A549 (cell line): Measurements from ENCODE around the gene CHRNA1.

Experiments used
- BHLHE40 ChIP-seq: IDR thresholded peaks from 2 replicates; pipeline ENCODE4 v1.6.1; 2012; ENCODE audit warnings: low read depth, low read length, inconsistent platforms
- CBX8 ChIP-seq: fragments of 200-600 bp; sonication (generic); IDR thresholded peaks from 2 replicates; pipeline ENCODE4 v1.6.1; 2016
- CHD4 ChIP-seq: fragments of 200-600 bp; sonication (generic); IDR thresholded peaks from 2 replicates; pipeline ENCODE4 v1.6.1; 2016; ENCODE audit warnings: antibody characterized with exemption, mild to moderate bottlenecking, borderline replicate concordance
- KDM1A ChIP-seq: fragments of 200-600 bp; sonication (generic); IDR thresholded peaks from 2 replicates; pipeline ENCODE4 v1.6.1; 2016; ENCODE audit warnings: low read depth, mild to moderate bottlenecking
- MAFK ChIP-seq: fragments of 450-650 bp; IDR thresholded peaks from 2 replicates; pipeline ENCODE4 v1.6.1; 2014; ENCODE audit not compliant: partially characterized antibody
- POLR2A ChIP-seq: IDR thresholded peaks from 2 replicates; pipeline ENCODE4 v1.6.1; 2012; ENCODE audit warnings: mild to moderate bottlenecking, low read length
- SREBF2 ChIP-seq: fragments of 450-650 bp; IDR thresholded peaks from 2 replicates; pipeline ENCODE4 v1.6.1; 2014; ENCODE audit warnings: mild to moderate bottlenecking, moderate library complexity
- ZSCAN20 ChIP-seq: fragments of 250-450 bp; sonication (Bioruptor Pico); IDR thresholded peaks from 2 replicates; pipeline ENCODE4 v1.8.0; 2022; ENCODE audit warnings: mild to moderate bottlenecking, moderate library complexity
- TF ChIP-seq, protein P1 (sequence below): fragments of >200 bp; sonication (Bioruptor Twin); formaldehyde crosslinking; IDR thresholded peaks from 3 replicates; pipeline ENCODE4 v1.5.1; 2016
- TF ChIP-seq, protein P2 (sequence below): fragments of 200-600 bp; sonication (generic); IDR thresholded peaks from 2 replicates; pipeline ENCODE4 v1.6.1; 2016; ENCODE audit warnings: antibody characterized with exemption, mild to moderate bottlenecking, moderate library complexity

DNA sequence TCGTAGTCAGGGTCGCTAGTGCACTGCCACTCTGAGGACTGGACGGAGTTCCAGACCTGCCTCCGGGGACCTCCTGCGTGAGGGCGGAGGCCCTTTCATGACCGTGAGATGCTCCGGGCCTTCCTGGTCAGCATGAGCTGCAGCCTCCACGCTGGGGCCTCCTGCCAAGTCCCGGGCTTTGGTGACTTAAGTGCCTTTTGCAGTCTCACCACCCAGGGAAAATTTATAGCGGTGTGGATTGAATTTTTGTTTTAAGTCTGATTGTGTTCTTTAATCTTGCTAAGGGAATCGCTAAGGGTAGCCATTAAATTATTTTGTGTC lies 33.6 kb downstream of the CHRNA1 start:
- TF ChIP-seq CBX8 (no peak), KDM1A (no peak), POLR2A (no peak), CHD4 (no peak), ZSCAN20 (CRISPR knock-in tag) (no peak), MAFK (no peak), SREBF2 (no peak), BHLHE40 (no peak)
- TF ChIP-seq, protein P1, sequence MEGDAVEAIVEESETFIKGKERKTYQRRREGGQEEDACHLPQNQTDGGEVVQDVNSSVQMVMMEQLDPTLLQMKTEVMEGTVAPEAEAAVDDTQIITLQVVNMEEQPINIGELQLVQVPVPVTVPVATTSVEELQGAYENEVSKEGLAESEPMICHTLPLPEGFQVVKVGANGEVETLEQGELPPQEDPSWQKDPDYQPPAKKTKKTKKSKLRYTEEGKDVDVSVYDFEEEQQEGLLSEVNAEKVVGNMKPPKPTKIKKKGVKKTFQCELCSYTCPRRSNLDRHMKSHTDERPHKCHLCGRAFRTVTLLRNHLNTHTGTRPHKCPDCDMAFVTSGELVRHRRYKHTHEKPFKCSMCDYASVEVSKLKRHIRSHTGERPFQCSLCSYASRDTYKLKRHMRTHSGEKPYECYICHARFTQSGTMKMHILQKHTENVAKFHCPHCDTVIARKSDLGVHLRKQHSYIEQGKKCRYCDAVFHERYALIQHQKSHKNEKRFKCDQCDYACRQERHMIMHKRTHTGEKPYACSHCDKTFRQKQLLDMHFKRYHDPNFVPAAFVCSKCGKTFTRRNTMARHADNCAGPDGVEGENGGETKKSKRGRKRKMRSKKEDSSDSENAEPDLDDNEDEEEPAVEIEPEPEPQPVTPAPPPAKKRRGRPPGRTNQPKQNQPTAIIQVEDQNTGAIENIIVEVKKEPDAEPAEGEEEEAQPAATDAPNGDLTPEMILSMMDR: no peak
- TF ChIP-seq, protein P2, sequence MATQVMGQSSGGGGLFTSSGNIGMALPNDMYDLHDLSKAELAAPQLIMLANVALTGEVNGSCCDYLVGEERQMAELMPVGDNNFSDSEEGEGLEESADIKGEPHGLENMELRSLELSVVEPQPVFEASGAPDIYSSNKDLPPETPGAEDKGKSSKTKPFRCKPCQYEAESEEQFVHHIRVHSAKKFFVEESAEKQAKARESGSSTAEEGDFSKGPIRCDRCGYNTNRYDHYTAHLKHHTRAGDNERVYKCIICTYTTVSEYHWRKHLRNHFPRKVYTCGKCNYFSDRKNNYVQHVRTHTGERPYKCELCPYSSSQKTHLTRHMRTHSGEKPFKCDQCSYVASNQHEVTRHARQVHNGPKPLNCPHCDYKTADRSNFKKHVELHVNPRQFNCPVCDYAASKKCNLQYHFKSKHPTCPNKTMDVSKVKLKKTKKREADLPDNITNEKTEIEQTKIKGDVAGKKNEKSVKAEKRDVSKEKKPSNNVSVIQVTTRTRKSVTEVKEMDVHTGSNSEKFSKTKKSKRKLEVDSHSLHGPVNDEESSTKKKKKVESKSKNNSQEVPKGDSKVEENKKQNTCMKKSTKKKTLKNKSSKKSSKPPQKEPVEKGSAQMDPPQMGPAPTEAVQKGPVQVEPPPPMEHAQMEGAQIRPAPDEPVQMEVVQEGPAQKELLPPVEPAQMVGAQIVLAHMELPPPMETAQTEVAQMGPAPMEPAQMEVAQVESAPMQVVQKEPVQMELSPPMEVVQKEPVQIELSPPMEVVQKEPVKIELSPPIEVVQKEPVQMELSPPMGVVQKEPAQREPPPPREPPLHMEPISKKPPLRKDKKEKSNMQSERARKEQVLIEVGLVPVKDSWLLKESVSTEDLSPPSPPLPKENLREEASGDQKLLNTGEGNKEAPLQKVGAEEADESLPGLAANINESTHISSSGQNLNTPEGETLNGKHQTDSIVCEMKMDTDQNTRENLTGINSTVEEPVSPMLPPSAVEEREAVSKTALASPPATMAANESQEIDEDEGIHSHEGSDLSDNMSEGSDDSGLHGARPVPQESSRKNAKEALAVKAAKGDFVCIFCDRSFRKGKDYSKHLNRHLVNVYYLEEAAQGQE: no peak
